NCI-H748 (cell line): ENCODE data around the gene TTC24.
"Not testable (repeated sequence)": the region's sequence is repeated elsewhere in the genome, so short reads cannot be mapped to it uniquely, and the experiment has no call there.

Source experiments
- DNase-seq: peaks from one replicate; lab custom pipeline; 2025; ENCODE audit not compliant: unreplicated experiment; lab: John Stamatoyannopoulos, UW

Gene TTC24

GRCh38 chr1:156607344-156607743 lies 27.8 kb downstream of the TTC24 start:
- not testable (repeated sequence) for DNase-seq

GRCh38 chr1:156608036-156608674 lies 28.6 kb downstream of the TTC24 start:
- DNase-seq = peak; percentile 82

- DNase-seq = peak; percentile 70
Observed at GRCh38 chr1:156608981-156609380, 29.5 kb downstream of the TTC24 start.

- DNase-seq = not testable (repeated sequence)
Observed at GRCh38 chr1:156610072-156610471, 30.5 kb downstream of the TTC24 start.

GRCh38 chr1:156612666-156613065 lies 33.1 kb downstream of the TTC24 start:
- no peak for DNase-seq

- DNase-seq = no peak
Observed at GRCh38 chr1:156615946-156616345, 36.4 kb downstream of the TTC24 start.

- peak; percentile 86 for DNase-seq
Observed at GRCh38 chr1:156616463-156616862, 36.9 kb downstream of the TTC24 start.

GRCh38 chr1:156618853-156619581 lies 39.5 kb downstream of the TTC24 start, which contains the start of gene HAPLN2:
Gene HAPLN2, plus strand, starts transcription at chr1:156619415. Its CDS starts 4,076 bp downstream, at chr1:156623491.
- DNase-seq = peak; percentile 60

- DNase-seq = no peak
Observed at GRCh38 chr1:156619582-156619955, 40.0 kb downstream of the TTC24 start.

GRCh38 chr1:156622581-156623297 lies 43.2 kb downstream of the TTC24 start:
- DNase-seq = no peak

- DNase-seq = peak; percentile 76
Observed at GRCh38 chr1:156623946-156624813, 44.7 kb downstream of the TTC24 start.

- DNase-seq = no peak
Observed at GRCh38 chr1:156624814-156625435, 45.4 kb downstream of the TTC24 start.

- peak; percentile 62 for DNase-seq
Observed at GRCh38 chr1:156625436-156626078, 46.0 kb downstream of the TTC24 start.

GRCh38 chr1:156626079-156626438 lies 46.5 kb downstream of the TTC24 start:
- no peak for DNase-seq

GRCh38 chr1:156627313-156627880 lies 47.9 kb downstream of the TTC24 start:
- DNase-seq = peak; percentile 60

GRCh38 chr1:156629823-156630449 lies 50.4 kb downstream of the TTC24 start:
- DNase-seq = no peak

GRCh38 chr1:156631152-156631551 lies 51.6 kb downstream of the TTC24 start:
- DNase-seq = not testable (repeated sequence)

- DNase-seq = no peak
Observed at GRCh38 chr1:156632355-156632754, 52.8 kb downstream of the TTC24 start.
